KOPT-K1 (cell line): ENCODE data around the gene B9D2.

ENCODE experiments used
- H3K27ac ChIP-seq: fragments of 200-600 bp; sonication (generic); 2 replicates; pipeline ENCODE4 v1.5.1; 2016; ENCODE audit warnings: antibody characterized with exemption, mild to moderate bottlenecking, low read depth, low read length; ENCODE audit not compliant: poor library complexity, severe bottlenecking
- H3K36me3 ChIP-seq: fragments of 200-600 bp; sonication (generic); 2 replicates; pipeline ENCODE4 v1.5.1; 2017; ENCODE audit warnings: antibody characterized with exemption, mild to moderate bottlenecking, low read length, moderate library complexity; ENCODE audit not compliant: insufficient read depth
- H3K9me3 ChIP-seq: fragments of 200-600 bp; sonication (generic); 2 replicates; pipeline ENCODE4 v1.5.1; 2017; ENCODE audit warnings: antibody characterized with exemption, low read length, mild to moderate bottlenecking; ENCODE audit not compliant: insufficient read depth, poor library complexity, severe bottlenecking

The B9D2 gene

GRCh38 chr19:41307090-41307875, 56.7 kb downstream of the B9D2 start:
- Histone ChIP-seq H3K36me3 (peaks cover 57% of the 10 kb centered on the region), H3K9me3 (no peaks in the 10 kb centered on the region)

DNA sequence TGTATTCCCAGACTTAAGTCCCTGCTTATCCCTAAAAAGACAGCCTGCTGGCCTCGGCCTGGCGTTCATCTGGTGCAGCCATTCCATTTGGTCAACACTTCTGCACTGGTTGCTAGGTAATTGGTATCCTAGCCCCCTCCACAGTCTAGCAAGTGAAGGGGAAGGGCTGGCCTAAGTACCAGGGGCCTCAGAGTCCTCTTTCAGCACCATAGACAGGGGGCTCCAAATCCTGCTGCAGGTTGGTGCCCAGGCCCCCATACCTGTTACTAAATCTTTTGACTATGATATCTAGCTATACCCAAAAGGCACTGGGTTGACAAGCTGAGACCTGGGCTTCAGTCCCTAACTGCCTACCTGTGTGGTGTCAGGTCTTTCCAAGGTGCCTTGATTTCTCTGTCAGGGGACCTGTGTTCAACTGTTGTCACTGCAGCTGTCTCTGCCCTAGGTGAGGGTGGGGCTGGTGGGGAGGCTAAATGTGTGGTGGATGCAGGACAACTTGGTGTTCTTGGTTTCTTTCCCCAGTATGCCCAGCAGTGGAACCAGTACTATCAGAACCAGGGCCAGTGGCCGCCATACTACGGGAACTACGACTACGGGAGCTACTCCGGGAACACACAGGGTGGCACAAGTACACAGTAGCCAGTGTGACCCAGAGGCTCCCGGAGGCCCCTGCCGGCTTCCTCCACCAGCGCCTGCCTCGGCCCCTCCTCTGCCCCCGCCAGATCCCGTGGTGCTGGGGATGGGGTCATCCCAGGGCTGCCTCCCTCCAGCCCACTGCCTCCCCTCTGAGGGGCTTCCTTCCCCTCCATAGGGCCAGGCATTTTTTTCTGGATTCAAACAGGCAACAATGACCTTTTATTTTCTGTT, 57.8 kb downstream of the B9D2 start:
- H3K27ac ChIP-seq, result peak overlapping the region; percentile 98

More at GRCh38 chr19:41307090-41307875, 56.7 kb downstream of the B9D2 start:
- peak overlapping the region; percentile 98 for H3K27ac ChIP-seq

DNA sequence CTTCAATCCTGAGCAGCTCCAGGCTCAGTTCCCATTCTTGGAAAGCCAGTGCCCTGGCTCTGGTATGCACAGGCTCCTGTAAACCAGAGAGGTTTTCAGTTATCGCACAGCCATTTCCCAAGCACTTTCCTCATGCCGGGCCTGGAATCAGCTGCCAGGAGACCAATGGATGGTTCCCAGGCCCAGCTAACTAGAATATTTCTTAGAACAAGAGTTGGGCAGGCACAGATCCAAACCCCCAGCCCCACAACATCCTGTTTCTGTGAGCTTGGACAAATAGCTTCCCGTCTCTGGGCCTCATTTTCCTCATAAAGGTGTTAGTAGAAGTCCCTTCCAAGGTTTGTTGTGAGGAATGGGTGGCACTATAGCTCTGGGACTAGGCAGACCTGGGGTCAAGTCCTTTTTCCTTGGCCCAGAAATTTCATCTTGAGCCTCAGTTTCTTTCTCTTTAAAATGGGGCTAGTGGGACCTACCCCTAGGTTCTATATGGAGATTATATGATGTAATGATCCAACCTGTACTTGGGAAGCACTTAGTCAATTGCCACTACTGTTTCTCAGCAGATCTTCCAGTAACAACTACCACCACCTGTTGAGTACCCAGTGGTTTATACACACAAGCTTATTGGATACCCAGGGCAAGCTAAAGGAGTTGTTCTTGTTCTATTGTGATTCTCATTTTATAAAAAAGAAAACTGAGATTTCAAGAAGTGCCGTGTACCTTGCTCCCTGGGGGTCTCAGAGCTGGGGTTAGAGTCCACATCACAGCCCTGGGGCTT, 59.1 kb downstream of the B9D2 start:
- Histone ChIP-seq H3K27ac (peak overlapping the region; percentile 98), H3K36me3 (peaks cover 74% of the 10 kb centered on the region), H3K9me3 (no peaks in the 10 kb centered on the region)

More for the DNA sequence above, 57.8 kb downstream of the B9D2 start:
- Histone ChIP-seq H3K36me3 (peaks cover 62% of the 10 kb centered on the region), H3K9me3 (no peaks in the 10 kb centered on the region)
